NK-92 (cell line): ENCODE data around the gene FOXP2.
"Not testable (repeated sequence)": the region's sequence is repeated elsewhere in the genome, so short reads cannot be mapped to it uniquely, and the experiment has no call there.

ENCODE experiments used
- DNase-seq: peaks from one replicate; lab custom pipeline; 2025; ENCODE audit not compliant: unreplicated experiment; lab: John Stamatoyannopoulos, UW

The FOXP2 gene

DNA sequence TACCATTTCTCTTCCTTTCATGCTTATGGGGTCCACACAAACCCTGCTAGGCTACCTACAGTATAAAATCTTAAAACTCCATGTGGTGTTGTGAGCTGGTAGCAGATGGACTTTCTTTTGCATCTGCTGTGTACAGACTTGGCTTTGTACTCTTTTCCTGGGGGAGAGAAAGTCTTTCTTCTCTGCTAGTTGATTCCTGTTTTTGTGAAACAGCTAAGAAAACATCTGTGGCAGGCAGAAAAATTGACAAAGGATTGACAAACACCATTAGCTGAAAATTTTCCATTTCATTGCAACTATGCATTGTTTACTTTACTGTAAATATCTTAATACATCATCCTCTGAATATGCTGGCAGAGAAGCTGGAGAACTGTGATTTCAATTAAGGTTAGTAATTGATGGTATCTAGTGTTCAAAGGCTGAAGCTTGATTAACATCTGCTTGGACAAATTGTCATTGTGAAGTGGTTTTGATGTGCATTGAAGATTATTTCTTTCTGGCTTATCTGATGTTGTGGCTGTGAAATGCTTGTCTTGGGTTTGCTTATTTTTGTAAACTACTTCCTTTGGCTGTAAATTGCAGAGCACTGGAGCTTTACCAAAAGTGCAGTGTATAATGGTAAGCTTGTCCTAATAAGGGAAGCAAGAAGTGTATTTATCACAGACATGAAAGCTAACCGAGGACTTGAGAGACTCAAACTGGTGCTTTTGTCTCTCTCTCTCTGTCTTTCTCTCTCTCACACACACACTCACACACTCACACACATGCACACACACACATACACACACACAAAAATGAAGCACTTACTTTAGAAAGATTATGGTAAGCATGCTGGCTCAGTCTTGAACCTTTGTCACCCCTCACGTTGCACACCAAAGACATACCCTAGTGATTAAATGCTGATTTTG is at the start of gene FOXP2:
Gene FOXP2 (plus strand): TSS at position 660 of the 908 bp plus-strand sequence. CDS start 11,697 bp downstream, outside the sequence.
- DNase-seq: no peak

DNA sequence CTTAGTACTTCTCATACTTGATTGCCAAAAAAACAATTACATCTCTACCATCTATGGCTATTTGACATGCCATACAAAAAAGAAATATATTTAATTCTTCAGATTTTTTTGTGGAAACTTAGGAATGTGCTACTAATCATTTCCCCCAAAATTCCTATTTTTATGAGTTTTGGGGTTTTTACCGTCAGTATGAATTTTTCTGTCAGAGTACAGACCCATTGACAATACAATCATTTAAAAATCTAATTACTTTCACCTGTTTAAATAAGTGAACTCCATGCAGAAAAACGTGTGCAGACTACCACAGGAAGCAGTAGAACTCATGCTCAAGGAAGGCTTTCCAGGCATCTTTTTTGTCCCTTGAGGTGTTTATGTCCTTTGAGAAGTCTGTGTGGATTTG is 48.8 kb upstream of the FOXP2 start:
- DNase-seq: no peak

DNA sequence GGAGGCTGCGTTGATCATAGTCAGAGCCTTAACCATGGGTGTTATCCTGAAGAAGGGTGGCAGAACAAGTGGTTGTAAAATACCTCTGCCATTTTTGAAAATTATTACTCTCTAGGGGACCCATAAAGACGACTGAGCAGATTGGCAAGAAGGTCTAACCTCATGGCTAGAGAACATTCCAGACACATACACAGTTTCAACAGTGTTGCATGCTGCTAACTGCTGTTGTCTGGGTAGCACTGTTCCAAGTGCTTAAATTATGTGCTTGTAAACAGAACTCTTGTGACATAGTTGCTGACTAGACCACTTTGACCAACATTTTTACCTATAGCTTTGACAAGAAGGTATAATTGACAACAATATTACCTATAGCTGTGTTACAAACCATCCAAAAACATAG is 46.1 kb upstream of the FOXP2 start:
- no peak for DNase-seq

DNA sequence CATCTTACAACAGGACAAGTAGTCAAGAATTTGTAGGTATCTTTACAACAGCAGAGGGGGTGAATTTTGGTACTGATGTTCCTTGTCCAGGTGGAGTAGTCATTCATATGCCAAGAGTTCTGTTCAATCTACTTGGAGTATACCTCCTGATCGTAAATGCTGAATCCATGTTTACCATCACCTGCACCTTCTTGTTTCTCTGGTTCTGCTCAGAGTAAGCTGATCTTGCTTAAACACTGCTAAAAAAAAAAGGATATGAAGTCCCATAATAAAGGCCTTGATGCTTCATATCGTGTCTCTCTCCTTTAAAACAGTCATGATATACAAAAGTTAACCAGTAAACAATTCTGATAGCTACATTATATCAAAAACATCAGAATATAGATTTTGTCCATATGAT is 45.3 kb upstream of the FOXP2 start:
- DNase-seq: no peak

DNA sequence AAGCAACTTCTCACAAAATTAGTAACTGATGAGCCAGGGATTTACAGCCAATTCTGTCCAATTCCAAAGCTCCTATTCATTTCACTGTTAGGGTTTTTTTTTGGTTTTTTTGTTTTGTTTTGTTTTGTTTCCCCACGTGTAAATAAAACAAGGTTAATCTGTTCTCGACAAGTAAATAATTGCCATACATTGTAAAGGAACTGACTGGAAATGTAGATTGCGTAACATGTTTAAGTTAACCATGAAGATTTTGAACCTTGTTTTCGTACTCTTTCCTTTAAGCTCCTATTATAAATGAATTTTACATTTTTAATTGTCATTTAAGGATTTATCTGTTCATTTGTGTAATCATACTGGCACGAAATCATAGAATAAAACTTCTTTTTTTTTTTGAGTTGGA is 42.0 kb upstream of the FOXP2 start:
- DNase-seq: no peak

DNA sequence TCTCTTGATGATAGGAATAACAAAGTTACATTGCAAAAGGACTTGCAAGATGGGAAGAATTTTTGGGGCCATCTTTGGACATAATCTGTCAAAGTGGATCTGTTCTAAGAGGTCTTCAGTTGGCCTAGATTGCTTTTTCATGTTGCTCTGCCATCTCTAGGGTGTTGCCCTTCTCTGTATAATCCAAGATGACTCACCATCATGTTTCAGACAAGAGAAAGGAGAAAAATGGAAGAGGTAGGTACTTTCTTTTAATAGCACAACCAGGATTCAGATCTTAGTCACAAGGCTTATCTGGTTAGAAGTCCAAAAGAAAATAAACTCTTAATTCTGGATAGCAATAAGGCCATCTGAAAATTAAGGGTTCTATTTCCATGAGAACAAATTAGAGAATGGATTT is 38.7 kb upstream of the FOXP2 start:
- DNase-seq: no peak

DNA sequence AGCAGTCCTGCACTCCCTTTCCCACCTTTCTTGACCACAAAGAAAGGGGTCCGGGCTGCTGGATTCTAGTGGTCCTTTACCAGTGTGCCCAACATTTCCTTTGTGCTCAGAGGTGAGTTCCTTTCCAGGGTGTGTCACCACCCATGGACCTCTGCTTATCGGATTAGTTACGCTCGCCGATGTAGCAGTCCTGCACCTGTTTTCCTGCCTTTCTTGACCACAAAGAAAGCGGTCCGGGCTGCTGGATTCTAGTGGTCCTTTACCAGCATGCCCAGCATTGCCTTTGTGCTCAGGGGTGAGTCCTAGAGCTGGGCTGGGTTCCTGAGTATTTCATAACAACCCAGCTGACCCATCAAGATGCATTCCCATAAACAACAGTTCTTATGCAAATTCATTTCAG is 30.7 kb upstream of the FOXP2 start:
- not testable (repeated sequence) for DNase-seq

DNA sequence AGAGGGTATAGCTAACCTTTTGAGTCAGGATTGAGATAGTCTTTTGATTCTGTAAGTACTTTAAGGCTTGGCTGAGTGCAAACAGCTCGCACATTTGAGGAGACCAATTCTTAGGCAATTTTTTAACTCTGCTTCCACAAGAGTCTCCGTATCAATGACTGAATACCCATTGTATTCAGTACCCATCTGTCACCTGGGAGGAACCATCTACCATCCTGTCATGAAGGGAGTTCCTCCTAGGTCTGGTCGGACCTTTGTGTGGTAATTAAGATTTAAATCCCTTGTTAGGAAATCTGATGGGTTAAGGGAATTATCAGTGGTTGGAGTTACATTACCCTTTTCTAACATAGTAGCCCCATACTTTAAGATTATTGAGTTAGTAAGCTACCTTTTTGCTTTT is 30.3 kb upstream of the FOXP2 start:
- DNase-seq: not testable (repeated sequence)

DNA sequence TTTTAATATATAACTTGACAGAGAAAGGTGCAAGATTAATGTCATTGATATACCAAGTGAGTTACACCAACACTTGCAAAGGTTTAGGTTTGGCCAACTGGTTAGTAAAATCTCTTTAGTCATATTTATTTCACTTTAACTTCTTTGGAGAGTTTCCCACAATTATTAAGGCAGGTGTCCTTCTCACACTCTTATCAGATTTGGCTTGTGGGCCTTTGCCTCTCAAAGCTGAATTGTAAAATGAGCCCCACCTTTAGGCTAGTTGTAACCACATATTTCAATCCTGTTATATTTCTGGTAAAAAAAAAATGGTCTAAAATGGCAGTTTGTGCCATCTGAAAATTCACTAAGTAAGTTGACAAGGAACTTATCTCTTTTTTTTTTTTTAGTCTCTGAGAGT is 26.6 kb upstream of the FOXP2 start:
- DNase-seq: no peak

DNA sequence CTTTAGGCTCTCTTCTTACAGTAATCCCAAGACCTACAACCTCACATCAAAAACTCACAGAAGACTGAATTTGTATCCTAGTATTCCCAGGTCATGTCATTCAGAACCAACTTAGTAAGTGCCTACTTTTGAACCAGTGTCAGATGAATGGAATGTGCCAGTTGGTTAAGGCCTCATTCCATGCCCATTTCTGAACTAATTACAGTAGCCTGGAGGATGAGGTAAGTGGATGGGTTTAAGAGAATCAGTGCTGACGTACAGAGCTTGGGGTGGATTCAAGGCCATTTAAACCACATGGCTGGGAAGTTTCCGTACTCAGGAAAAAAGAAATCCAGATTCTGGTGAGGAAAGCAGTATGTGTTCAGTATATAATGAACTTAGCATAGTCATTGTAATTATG is 21.9 kb upstream of the FOXP2 start:
- no peak for DNase-seq

DNA sequence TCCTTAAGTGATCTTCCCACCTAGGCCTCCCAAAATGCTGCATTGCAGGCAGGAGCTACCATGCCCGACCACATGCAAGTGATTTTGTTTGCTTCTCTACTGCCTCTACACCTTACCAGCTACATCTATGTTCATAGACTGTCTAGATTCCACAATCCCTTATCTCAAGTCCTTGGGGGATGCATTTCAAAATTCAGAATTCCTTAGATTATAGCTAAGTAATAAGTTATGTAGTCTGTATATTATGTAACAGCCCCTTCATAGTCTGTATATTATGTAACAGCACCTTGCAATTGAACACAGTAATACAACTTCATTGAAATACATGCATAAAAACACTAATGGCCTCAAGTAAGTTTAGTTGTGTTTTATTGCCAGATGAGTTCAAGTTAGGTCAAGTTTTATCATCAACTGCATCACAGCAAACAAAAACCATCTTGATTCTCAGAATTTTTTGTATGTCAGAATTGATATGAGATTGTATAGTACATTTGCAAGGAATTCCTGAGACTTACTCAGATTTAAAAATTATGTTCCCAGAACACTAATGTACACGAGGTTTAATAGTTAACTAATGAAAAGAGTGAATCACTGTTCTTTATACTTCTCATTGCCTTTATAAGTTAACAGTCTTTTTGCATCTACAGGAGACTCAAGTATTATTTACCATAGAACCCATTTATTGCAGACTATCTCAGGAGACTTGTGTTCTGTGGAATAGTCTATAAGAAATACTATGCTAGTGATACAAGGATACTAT is 11.6 kb upstream of the FOXP2 start:
- no peak for DNase-seq

DNA sequence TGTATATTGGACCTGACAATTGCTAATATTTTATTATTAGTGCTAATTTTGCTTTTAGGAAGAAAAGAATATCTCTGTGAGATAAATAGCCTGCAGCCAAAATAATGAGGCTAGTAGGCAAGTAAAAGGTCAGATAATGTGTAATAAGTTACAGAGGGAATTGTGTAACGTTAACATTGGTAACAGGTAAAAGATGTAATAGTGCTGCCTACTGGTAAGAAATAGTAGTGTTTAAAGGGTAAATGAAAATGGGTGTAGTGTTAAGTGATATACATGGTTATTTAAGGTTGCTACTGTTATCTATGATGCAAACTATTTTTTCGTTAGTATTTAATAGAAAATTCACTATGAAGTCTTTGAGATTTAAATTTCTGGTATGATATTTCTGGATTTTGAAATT is 9.2 kb upstream of the FOXP2 start:
- DNase-seq: no peak

DNA sequence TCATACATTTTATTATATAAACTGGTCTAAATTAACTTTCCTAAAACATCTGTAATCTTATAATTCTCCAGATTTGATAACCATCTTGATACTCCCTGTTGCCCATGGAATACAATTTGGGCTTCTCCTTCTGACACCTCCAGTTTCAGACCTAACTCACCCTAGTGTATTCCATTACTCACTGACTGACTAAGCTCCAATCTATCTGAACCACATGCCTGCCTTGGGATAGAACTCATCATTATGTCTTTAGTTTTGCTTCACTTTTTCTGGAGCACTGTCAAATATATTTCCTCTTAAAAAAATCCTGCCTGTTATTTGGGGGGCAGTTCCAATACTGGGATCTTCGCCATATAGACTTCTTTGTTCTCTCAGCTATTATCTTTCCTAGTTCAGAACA is 4.9 kb upstream of the FOXP2 start:
- no peak for DNase-seq

DNA sequence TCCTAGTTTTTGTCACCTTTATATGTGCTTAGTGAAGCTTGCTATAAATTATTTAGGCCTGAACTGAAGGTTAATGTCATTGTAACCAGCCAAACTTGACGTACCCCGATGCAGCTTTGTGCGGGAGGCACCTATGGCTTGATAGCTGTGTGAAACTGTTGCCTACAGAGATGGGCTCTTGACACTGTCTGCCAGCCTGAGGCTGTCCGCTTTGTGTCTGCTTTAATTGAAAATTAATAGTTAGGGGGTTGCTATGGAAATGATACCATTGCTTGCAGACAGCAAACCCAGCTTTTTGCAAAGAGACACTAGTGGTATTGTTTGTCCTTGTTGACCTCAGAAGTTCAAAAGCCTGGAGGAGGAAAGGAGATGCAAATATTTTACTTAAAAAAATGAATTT is 2.1 kb upstream of the FOXP2 start:
- DNase-seq: no peak

DNA sequence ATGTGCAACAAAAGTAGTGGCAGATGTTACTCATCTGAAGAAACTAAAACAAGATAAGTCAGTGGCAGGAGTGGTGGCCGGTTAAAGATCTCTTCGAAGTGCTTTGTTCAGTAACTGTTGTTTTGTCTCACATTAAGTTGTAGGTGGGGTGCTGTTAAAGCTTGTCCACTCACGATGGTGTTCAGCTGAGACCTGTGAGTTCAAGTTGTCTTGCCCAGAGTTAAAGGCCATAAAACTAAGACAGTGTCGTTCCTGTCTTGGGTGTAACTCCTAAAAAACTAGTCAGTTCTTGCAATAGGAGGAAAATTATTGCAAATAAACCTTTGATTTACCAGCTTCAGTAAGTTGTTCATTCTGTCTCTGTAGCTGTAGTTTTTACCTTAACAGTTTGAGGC is 857 bp upstream of the FOXP2 start:
- DNase-seq: no peak

DNA sequence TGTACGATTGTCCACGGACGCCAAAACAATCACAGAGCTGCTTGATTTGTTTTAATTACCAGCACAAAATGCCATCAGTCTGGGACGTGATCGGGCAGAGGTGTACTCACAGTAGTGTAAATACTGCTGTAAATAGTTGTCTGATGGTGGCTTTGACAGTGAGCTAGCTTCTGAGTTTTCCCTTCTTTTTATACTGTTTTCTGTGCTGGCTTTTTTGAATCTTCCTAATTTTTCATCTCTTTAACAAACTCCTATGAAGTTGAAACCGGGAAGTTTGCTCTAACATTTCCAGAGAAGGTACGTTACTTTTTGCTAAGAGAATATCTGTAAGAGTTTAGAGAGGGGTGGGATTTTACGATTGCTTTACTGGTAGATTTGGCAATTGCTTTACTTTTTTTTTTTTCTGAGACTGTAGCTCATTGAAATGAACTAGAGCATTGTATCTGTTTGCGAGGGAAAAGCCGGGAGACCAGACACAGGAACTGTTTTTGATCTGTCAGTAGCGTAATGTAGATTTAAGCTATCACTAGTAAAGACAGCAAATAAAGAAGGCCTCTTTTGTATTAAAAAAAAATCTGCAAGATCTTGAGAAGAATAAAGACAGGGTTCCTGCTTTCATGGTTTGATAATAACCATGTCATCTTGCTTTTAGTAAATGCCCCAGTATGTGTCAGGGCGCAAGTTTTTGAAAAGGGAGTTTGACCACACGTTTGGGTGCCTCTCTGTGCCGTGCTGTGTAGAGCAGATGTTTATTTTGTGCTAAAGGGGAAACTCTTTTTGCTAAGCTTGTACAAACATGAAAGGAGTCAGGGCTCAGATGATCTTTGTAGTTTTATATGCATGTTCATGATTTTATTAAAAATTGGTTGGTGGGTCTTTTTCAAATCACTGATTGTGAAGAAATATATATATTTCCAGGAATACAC is 712 bp downstream of the FOXP2 start:
- DNase-seq: no peak

DNA sequence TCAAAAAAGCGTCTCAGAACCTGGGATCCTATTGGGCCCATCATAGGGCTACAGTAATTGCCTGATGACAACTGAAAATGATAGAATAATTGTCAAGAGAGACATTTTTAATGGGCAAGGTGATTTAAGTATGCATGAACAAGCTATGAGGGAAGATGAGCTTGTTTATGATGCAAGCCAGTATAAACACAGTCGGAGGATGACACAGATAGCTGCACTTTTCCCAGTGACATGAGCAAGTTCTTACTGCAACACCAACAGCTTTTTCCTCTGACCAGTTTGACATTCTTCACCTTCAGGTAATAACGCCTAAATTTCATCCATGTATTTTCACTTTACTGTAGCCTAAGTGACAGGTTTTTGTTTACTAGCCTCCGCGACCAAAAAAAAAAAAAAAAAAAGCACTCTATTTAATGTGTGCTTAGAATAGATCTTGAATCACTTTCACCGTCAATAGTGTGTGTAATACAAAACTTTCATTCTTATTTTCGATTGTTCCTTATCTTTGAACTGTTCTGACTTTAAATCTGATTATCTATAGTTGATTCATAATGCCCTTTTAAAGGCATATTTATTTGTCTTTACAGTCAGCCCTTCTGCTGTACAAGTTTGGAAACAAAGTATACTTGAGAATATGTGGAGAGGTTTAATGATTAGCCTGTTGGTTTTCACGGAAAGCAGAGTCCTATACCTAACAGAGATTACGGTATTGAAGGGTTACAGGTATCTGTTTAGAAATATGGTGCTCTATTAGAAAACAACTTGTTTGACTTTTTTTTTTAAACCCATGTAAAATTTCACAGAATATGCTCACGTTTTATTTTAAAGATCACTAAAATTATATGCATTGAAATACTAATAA is 1.7 kb downstream of the FOXP2 start:
- DNase-seq: no peak

DNA sequence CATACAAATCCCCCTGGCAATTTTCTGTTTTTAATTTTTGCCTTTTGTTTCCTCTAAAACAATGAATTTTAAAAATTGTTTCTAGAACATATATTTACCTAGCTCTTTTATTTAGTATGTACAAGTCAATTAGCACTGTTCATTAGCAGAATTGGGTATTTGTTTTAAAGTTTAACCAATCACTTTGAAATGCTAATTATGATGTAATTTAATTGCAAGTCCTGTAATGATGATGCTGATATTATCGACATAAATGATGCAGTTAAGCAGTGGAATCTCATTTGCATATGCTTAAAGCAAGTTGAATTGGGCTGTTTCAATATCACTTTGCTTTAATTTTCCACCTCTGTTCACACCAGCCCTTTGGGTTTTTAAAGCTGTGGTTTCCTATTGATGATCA is 2.7 kb downstream of the FOXP2 start:
- no peak for DNase-seq

DNA sequence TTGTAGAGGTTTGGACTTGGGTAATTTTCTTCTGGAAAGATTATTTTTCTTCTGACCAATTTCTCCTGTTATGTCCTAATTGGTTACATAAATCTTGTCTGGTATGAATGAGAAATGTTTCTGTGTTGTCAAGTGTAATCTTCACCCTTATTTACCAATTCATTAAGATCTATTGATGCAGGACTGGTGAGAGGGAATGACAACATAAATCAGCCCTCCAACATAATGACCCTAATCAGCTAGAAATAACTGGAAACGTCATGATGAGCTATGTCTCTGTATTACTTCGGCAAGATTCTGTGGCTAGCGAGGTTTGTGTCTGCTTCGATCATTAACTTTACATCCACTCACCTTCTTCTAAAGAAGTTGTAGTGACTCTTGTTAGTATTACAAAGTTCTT is 3.5 kb downstream of the FOXP2 start:
- no peak for DNase-seq
